ENCODE results near the gene LAMA3. TPM values are rescaled to one million over a fixed set of nuclear protein-coding genes. Genes with fewer than 3 reads are reported as not detected.

The LAMA3 gene
- total and polyA plus RNA-seq, 9 donors, result 2.3 to 8.7 (median 3.6) TPM

DNA sequence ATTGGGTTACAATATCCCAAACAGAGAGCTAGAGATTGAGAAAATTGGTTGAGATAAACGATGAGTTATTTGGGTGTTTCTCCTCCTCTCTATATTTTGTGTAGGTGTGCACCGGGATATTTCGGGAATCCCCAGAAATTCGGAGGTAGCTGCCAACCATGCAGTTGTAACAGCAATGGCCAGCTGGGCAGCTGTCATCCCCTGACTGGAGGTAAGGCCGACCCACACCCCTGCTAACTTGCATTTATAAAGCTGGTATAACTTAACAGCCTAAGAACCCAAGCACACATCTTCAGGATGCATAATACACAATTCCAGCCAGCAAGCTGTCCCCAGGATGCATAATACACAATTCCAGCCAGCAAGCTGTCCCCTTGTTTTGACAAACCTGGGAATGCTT lies 200.7 kb downstream of the LAMA3 start:
- H3K9me3 ChIP-seq (replicated peaks; ENCODE audit: control insufficient read depth, low read depth, low read length), result no peaks in the 10 kb centered on the region
- no peak for DNase-seq
- no peaks in the 10 kb centered on the region for H3K36me3 ChIP-seq (ENCODE audit: control insufficient read depth, insufficient read depth, low read length)
- WGBS (ENCODE audit: insufficient coverage), result 73% methylated on average over 3 of the region's 5 CpGs
- H3K27me3 ChIP-seq (ENCODE audit: control insufficient read depth, insufficient read depth, low read length), result no peaks in the 10 kb centered on the region
- no peaks in the 10 kb centered on the region for H3K4me1 ChIP-seq (ENCODE audit: control insufficient read depth, insufficient read depth, low read length)
- no peak overlapping the region for H3K4me3 ChIP-seq (ENCODE audit: low read length)
- no peak overlapping the region for H3K27ac ChIP-seq (ENCODE audit: low read length)

DNA sequence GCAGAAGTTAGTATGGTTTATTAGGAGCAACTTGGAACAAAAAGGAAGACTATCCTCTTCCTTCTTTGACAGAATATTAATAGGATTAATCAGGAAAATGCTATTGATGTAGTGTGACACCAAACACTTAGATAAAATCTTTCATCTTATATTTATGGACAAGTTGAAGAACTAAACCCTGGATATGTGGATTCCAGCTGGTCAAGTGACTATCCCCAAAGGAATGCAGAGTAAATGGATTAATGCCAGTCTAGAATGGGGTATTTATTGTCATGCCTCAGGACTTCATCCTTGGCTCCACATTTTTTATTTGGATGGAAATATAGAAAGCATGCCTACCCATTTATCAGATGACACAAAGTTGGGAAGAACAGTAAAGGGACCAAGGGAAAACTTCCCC lies 201.3 kb downstream of the LAMA3 start:
- no peaks in the 10 kb centered on the region for H3K27me3 ChIP-seq (ENCODE audit: control insufficient read depth, insufficient read depth, low read length)
- H3K9me3 ChIP-seq (replicated peaks; ENCODE audit: control insufficient read depth, low read depth, low read length), result no peaks in the 10 kb centered on the region

DNA sequence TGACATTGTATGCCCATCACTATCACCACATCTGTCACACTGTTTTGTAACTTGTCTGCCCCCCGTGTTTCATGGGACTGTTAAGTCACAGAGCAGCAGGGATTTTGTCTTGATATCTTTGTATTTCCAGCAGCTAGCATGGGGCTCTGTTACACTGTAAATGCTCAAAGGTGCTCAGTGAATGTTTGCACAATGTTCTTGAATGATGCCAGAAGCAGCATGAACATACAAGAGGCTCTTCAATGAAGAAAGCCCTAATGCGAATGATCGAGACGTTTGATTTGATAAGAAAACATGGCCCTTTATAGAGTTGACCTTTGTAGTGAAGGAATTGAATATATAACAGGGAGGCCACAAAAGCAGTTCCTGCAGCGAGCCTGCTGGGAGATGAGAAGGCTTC lies 204.4 kb downstream of the LAMA3 start:
- Histone ChIP-seq H3K9me3 (replicated peaks; ENCODE audit: control insufficient read depth, low read depth, low read length) (no peaks in the 10 kb centered on the region), H3K4me3 (ENCODE audit: low read length) (no peak overlapping the region), H3K27me3 (ENCODE audit: control insufficient read depth, insufficient read depth, low read length) (no peaks in the 10 kb centered on the region), H3K27ac (ENCODE audit: low read length) (no peak overlapping the region), H3K36me3 (ENCODE audit: control insufficient read depth, insufficient read depth, low read length) (no peaks in the 10 kb centered on the region), H3K4me1 (ENCODE audit: control insufficient read depth, insufficient read depth, low read length) (no peaks in the 10 kb centered on the region)
- WGBS (ENCODE audit: insufficient coverage), result 79% methylated on average over 5 of the region's 5 CpGs
- no peak for DNase-seq

More for the DNA sequence above, 201.3 kb downstream of the LAMA3 start:
- no peak for DNase-seq
- Histone ChIP-seq H3K4me3 (ENCODE audit: low read length) (no peak overlapping the region), H3K27ac (ENCODE audit: low read length) (no peak overlapping the region), H3K36me3 (ENCODE audit: control insufficient read depth, insufficient read depth, low read length) (no peaks in the 10 kb centered on the region), H3K4me1 (ENCODE audit: control insufficient read depth, insufficient read depth, low read length) (no peaks in the 10 kb centered on the region)

DNA sequence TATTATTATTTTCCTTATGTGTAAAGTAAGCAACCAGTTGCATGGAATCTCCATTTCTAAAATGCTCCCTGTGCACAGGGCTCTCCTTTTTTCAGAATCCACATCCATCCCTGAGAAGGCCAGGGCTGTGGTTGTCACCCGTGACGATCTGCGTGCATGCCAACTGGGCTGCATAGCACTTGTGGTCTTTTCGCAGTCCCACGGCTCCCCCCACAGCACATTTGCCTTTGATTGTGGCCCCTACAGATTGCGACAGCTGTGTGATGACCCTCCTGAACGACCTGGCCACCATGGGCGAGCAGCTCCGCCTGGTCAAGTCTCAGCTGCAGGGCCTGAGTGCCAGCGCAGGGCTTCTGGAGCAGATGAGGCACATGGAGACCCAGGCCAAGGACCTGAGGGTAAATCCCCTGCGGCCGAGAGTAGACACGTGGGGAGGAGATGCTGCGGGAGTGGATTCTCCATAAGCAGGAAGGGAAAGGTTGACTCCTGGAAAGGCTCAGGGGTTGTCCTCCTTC lies 205.5 kb downstream of the LAMA3 start:
- DNase-seq, result no peak
- Histone ChIP-seq H3K27ac (ENCODE audit: low read length) (no peak overlapping the region), H3K27me3 (ENCODE audit: control insufficient read depth, insufficient read depth, low read length) (no peaks in the 10 kb centered on the region), H3K4me3 (ENCODE audit: low read length) (no peak overlapping the region), H3K9me3 (replicated peaks; ENCODE audit: control insufficient read depth, low read depth, low read length) (no peaks in the 10 kb centered on the region), H3K4me1 (ENCODE audit: control insufficient read depth, insufficient read depth, low read length) (no peaks in the 10 kb centered on the region), H3K36me3 (ENCODE audit: control insufficient read depth, insufficient read depth, low read length) (no peaks in the 10 kb centered on the region)
- 86% methylated on average over 10 of the region's 14 CpGs for WGBS (ENCODE audit: insufficient coverage)

DNA sequence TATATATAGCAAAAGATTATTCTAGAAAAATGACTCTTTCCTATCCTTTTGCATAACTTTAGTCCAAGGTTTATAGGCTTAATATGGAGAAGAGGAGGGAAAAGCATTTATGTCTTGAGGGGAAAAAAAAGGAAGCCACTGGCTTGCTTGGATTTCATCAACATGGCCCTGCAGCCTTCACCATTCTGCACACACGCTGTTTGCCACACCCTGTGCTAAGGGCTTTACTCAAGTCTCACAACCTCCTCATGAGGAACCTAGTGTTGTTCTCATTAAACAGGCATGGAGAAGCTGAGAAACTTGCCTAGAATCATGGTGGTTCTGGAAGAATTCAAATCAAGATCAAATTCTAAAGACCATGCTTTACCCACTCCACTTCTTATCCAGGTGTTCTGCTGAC lies 208.0 kb downstream of the LAMA3 start:
- DNase-seq, result no peak
- H3K4me1 ChIP-seq (ENCODE audit: control insufficient read depth, insufficient read depth, low read length), result no peaks in the 10 kb centered on the region
- no peaks in the 10 kb centered on the region for H3K36me3 ChIP-seq (ENCODE audit: control insufficient read depth, insufficient read depth, low read length)
- no peaks in the 10 kb centered on the region for H3K27me3 ChIP-seq (ENCODE audit: control insufficient read depth, insufficient read depth, low read length)
- no peak overlapping the region for H3K4me3 ChIP-seq (ENCODE audit: low read length)
- no peak overlapping the region for H3K27ac ChIP-seq (ENCODE audit: low read length)
- no CpG with 5 or more reads among the region's 1 CpG for WGBS (ENCODE audit: insufficient coverage)
- H3K9me3 ChIP-seq (replicated peaks; ENCODE audit: control insufficient read depth, low read depth, low read length), result no peaks in the 10 kb centered on the region

DNA sequence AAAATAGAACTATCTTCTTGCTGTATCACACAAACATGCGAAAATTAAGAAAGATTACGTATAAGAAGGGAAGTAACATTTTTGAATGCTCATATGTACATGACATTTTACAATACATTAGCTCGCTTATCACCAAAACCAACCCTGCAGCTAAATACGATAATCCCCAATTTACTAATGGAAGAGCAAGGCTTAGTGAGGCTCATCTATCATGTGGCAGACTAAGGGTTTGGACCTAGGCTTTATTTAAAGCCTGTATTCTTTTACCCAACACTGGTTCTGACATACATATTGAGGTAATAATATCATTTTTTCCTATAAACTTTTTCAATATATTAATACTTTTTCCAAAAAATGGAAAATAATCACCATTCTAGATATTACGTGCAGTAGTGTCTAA lies 208.5 kb downstream of the LAMA3 start:
- H3K27me3 ChIP-seq (ENCODE audit: control insufficient read depth, insufficient read depth, low read length), result no peaks in the 10 kb centered on the region
- H3K36me3 ChIP-seq (ENCODE audit: control insufficient read depth, insufficient read depth, low read length), result no peaks in the 10 kb centered on the region
- H3K9me3 ChIP-seq (replicated peaks; ENCODE audit: control insufficient read depth, low read depth, low read length), result no peaks in the 10 kb centered on the region
- no peak overlapping the region for H3K4me3 ChIP-seq (ENCODE audit: low read length)
- DNase-seq, result no peak
- WGBS (ENCODE audit: insufficient coverage), result no CpG with 5 or more reads among the region's 5 CpGs
- no peak overlapping the region for H3K27ac ChIP-seq (ENCODE audit: low read length)
- no peaks in the 10 kb centered on the region for H3K4me1 ChIP-seq (ENCODE audit: control insufficient read depth, insufficient read depth, low read length)

DNA sequence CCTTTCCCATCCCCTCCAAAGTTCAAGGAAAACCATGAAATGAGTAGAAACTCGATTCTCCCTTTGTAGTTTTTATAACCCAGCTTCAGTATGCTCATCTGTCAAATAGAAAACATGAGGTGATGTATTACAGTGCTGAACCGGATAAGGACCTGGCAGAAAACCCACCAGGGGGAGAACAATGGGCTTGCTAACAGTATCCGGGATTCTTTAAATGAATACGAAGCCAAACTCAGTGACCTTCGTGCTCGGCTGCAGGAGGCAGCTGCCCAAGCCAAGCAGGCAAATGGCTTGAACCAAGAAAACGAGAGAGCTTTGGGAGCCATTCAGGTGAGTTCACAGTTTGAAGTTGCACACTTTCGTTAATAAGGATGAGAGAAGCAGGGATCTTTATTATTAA lies 211.7 kb downstream of the LAMA3 start:
- H3K4me1 ChIP-seq (ENCODE audit: control insufficient read depth, insufficient read depth, low read length), result no peaks in the 10 kb centered on the region
- 16% methylated on average over 6 of the region's 8 CpGs for WGBS (ENCODE audit: insufficient coverage)
- H3K4me3 ChIP-seq (ENCODE audit: low read length), result no peak overlapping the region
- no peak overlapping the region for H3K27ac ChIP-seq (ENCODE audit: low read length)
- no peaks in the 10 kb centered on the region for H3K36me3 ChIP-seq (ENCODE audit: control insufficient read depth, insufficient read depth, low read length)
- H3K27me3 ChIP-seq (ENCODE audit: control insufficient read depth, insufficient read depth, low read length), result no peaks in the 10 kb centered on the region
- no peak for DNase-seq
- H3K9me3 ChIP-seq (replicated peaks; ENCODE audit: control insufficient read depth, low read depth, low read length), result no peaks in the 10 kb centered on the region

DNA sequence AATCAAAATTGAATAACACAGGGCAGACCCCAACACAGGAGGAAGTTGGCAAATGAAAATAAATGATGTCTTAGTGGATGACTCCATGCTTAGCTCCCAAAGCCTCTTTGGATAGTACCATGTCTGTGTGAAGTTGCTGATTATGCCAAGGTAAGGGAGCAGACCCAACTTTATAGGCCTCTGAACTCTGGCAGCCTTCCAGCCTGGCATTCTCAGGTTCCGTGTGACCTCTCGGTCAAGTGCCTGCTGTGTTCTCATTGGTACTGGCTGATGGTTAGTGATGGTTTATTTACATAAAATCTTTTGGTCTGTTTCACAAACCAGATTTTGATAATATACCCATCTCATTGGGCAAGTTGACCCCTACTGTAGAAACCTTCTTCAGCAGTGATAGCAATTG lies 213.1 kb downstream of the LAMA3 start:
- H3K4me3 ChIP-seq (ENCODE audit: low read length), result no peak overlapping the region
- H3K36me3 ChIP-seq (ENCODE audit: control insufficient read depth, insufficient read depth, low read length), result no peaks in the 10 kb centered on the region
- DNase-seq, result no peak
- H3K27ac ChIP-seq (ENCODE audit: low read length), result no peak overlapping the region
- no peaks in the 10 kb centered on the region for H3K4me1 ChIP-seq (ENCODE audit: control insufficient read depth, insufficient read depth, low read length)
- no CpG with 5 or more reads among the region's 2 CpGs for WGBS (ENCODE audit: insufficient coverage)
- H3K27me3 ChIP-seq (ENCODE audit: control insufficient read depth, insufficient read depth, low read length), result no peaks in the 10 kb centered on the region
- H3K9me3 ChIP-seq (replicated peaks; ENCODE audit: control insufficient read depth, low read depth, low read length), result no peaks in the 10 kb centered on the region

DNA sequence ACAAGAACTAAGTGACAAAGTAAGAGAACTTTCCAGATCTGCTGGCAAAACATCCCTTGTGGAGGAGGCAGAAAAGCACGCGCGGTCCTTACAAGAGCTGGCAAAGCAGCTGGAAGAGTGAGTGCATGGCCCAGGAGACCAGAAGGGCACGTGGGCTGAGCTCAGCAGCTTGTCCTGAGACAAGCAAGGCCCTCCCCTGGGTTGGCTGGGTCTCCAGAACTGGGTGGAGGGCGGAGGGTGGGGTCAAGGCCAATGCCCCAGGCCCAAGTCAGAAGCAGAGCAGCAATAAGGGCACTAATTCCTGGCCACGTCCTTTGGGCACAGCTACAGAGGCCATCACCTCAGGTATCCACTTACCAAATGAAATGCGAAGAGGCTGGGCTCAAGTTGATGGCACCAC lies 214.7 kb downstream of the LAMA3 start:
- Histone ChIP-seq H3K4me1 (ENCODE audit: control insufficient read depth, insufficient read depth, low read length) (no peaks in the 10 kb centered on the region), H3K27me3 (ENCODE audit: control insufficient read depth, insufficient read depth, low read length) (no peaks in the 10 kb centered on the region), H3K9me3 (replicated peaks; ENCODE audit: control insufficient read depth, low read depth, low read length) (no peaks in the 10 kb centered on the region), H3K4me3 (ENCODE audit: low read length) (no peak overlapping the region), H3K27ac (ENCODE audit: low read length) (no peak overlapping the region), H3K36me3 (ENCODE audit: control insufficient read depth, insufficient read depth, low read length) (no peaks in the 10 kb centered on the region)
- 79% methylated on average over 5 of the region's 7 CpGs for WGBS (ENCODE audit: insufficient coverage)
- DNase-seq, result no peak

DNA sequence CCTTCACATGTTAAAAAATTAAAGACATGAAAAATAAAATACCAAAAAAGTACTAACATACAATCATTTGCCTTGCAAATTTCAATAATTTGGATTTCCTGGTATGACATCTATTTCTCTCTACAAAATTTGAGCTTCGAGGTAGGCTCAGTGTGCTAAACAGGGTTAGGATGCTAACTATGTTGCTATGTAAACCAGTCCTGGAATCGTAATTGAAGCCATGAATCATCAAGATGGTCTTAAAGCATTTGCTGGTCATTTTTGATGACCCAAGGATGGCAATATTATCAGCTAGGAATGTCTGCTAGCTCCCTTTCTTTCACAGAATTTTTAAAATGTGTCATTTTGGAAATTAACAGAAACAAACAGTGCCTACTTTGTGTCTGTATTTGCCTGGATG lies 217.4 kb downstream of the LAMA3 start:
- DNase-seq, result no peak
- H3K27ac ChIP-seq (ENCODE audit: low read length), result no peak overlapping the region
- no peaks in the 10 kb centered on the region for H3K4me1 ChIP-seq (ENCODE audit: control insufficient read depth, insufficient read depth, low read length)
- no peaks in the 10 kb centered on the region for H3K27me3 ChIP-seq (ENCODE audit: control insufficient read depth, insufficient read depth, low read length)
- H3K36me3 ChIP-seq (ENCODE audit: control insufficient read depth, insufficient read depth, low read length), result no peaks in the 10 kb centered on the region
- H3K4me3 ChIP-seq (ENCODE audit: low read length), result no peak overlapping the region
- 80% methylated on average over 1 of the region's 2 CpGs for WGBS (ENCODE audit: insufficient coverage)
- no peaks in the 10 kb centered on the region for H3K9me3 ChIP-seq (replicated peaks; ENCODE audit: control insufficient read depth, low read depth, low read length)

DNA sequence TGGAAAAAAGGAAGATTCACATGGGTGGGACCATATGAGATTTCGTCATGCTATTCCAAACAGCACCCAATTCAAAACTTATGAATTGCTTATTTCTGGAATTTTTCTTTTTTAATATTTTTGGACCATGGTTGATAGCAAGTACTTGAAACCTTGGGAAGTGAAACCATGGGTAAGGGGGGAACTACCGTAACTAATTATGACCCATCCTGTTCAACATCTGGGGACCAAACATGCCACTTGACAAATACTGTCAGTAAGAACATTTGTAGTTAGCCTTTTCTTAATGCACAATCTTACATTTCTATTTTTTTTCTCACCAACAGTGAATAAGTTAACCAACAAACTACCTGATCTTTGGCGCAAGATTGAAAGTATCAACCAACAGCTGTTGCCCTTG lies 219.6 kb downstream of the LAMA3 start:
- Histone ChIP-seq H3K4me1 (ENCODE audit: control insufficient read depth, insufficient read depth, low read length) (no peaks in the 10 kb centered on the region), H3K27me3 (ENCODE audit: control insufficient read depth, insufficient read depth, low read length) (no peaks in the 10 kb centered on the region), H3K36me3 (ENCODE audit: control insufficient read depth, insufficient read depth, low read length) (no peaks in the 10 kb centered on the region), H3K9me3 (replicated peaks; ENCODE audit: control insufficient read depth, low read depth, low read length) (no peaks in the 10 kb centered on the region), H3K27ac (ENCODE audit: low read length) (no peak overlapping the region), H3K4me3 (ENCODE audit: low read length) (no peak overlapping the region)
- WGBS (ENCODE audit: insufficient coverage), result no CpG with 5 or more reads among the region's 3 CpGs
- DNase-seq, result no peak
